Body of pancreas (tissue), 4 donors: ENCODE measurements around the gene CFAP46.

Source experiments
- POLR2A ChIP-seq, 3 donors: fragments of 450-650 bp; IDR thresholded peaks; one replicate each; pipeline ENCODE4 v1.6.1; 2016; ENCODE audit warnings: antibody characterized with exemption in 3 of 3, mild to moderate bottlenecking in 2 of 3
- TF ChIP-seq, protein P1 (sequence below), 7 experiments: fragments of 450-650 bp in 4 of 7; fragments of 200-600 bp in 3 of 7; sonication (generic) in 3 of 7; IDR thresholded peaks; one replicate each; pipeline ENCODE4 v1.5.1; 2016 to 2019; ENCODE audit warnings: antibody characterized with exemption in 7 of 7

DNA sequence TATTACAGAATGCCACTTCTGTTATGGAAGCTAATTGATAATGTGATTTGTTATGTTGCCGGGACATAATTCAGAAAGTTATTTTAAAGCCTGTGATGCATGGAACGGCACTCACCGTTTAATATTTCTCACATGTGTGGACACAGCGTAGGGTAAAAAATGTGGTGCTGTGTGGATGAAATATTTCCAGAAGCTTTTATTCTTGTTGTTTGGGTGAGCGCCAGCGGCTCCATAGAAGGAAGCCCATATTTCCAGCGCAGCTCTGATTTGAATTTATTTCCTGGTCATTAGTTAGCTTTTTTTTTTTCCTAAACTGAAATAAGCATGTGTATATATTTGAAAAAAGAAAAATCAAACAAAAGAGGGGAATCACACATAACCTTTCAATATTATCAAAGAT lies 136.3 kb downstream of the CFAP46 start:
- TF ChIP-seq, protein P1, sequence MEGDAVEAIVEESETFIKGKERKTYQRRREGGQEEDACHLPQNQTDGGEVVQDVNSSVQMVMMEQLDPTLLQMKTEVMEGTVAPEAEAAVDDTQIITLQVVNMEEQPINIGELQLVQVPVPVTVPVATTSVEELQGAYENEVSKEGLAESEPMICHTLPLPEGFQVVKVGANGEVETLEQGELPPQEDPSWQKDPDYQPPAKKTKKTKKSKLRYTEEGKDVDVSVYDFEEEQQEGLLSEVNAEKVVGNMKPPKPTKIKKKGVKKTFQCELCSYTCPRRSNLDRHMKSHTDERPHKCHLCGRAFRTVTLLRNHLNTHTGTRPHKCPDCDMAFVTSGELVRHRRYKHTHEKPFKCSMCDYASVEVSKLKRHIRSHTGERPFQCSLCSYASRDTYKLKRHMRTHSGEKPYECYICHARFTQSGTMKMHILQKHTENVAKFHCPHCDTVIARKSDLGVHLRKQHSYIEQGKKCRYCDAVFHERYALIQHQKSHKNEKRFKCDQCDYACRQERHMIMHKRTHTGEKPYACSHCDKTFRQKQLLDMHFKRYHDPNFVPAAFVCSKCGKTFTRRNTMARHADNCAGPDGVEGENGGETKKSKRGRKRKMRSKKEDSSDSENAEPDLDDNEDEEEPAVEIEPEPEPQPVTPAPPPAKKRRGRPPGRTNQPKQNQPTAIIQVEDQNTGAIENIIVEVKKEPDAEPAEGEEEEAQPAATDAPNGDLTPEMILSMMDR (IDR thresholded peaks at IDR 0.05) = no peak
- TF ChIP-seq POLR2A (IDR thresholded peaks at IDR 0.05) = no peak
